ENCODE results near the gene SPSB1. TPM values are rescaled to one million over a fixed set of nuclear protein-coding genes. Genes with fewer than 3 reads are reported as not detected.
A peak's percentile ranks its signal among the peaks of the same experiment; 100 is the strongest.

SPSB1 gene
- total RNA-seq, 4 donors from 2014 or later: 28.3 to 49.2 (median 42.1) TPM

DNA sequence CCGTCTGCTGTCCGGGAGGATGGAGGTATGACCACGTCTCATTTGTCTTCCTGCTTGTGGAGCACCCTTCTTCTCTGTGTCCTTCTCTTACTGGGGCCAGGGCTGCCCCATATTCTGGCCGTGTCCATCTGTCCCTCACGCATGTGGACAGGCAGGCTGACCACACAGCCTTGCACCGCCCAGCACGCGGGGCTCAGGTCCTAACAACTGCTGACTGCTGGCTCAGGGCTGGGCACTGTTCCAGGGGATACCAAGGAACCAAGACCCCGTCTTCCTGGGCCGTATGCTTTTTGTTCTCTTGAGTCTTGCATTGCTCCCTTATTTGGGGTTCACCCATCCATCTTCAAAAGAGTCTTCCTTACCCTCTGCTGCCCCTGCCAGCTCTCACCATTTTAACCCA lies 17.5 kb upstream of the SPSB1 start:
- DNase-seq (ENCODE audit: low spot score in 2 of 2): no peak
- H3K27me3 ChIP-seq: no peaks in the 10 kb centered on the region
- 82% methylated on average over 10 of the region's 10 CpGs for WGBS
- TF ChIP-seq POLR2A (IDR thresholded peaks at IDR 0.05) (no peak), EP300 (IDR thresholded peaks at IDR 0.05) (no peak), POLR2AphosphoS5 (IDR thresholded peaks at IDR 0.05) (no peak)
- TF ChIP-seq, protein P1, sequence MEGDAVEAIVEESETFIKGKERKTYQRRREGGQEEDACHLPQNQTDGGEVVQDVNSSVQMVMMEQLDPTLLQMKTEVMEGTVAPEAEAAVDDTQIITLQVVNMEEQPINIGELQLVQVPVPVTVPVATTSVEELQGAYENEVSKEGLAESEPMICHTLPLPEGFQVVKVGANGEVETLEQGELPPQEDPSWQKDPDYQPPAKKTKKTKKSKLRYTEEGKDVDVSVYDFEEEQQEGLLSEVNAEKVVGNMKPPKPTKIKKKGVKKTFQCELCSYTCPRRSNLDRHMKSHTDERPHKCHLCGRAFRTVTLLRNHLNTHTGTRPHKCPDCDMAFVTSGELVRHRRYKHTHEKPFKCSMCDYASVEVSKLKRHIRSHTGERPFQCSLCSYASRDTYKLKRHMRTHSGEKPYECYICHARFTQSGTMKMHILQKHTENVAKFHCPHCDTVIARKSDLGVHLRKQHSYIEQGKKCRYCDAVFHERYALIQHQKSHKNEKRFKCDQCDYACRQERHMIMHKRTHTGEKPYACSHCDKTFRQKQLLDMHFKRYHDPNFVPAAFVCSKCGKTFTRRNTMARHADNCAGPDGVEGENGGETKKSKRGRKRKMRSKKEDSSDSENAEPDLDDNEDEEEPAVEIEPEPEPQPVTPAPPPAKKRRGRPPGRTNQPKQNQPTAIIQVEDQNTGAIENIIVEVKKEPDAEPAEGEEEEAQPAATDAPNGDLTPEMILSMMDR (IDR thresholded peaks at IDR 0.05): no peak
- H3K9me3 ChIP-seq: no peaks in the 10 kb centered on the region
- H3K4me1 ChIP-seq: peaks cover 36% of the 10 kb centered on the region
- H3K27ac ChIP-seq: no peak overlapping the region
- H3K4me3 ChIP-seq: no peak overlapping the region
- no peaks in the 10 kb centered on the region for H3K36me3 ChIP-seq

DNA sequence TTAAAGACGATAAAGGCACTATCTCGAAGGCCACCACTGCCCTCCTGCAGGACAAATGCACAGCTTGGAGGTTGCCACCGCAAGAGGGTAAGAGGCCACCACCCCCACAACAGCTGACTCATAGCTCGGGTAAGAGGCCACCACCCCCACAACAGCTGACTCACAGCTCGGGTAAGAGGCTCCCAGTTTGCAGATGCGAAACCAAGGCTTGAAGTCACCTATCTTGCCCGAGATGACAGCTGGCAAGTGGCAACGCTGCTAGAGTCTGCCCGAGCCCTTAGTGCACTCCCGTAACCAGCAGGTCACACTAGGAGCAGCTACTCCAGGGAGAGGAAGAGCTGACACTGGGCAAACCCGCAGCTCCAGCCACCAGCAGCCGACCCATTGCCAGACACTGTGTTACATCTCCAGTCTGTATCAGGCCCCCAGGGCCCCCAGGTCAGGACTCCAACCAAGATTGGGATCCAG lies 17.1 kb upstream of the SPSB1 start:
- H3K27ac ChIP-seq: no peak overlapping the region
- H3K4me3 ChIP-seq: no peak overlapping the region
- no peak for DNase-seq (ENCODE audit: low spot score in 2 of 2)
- WGBS: 48% methylated on average over 4 of the region's 12 CpGs
- no peaks in the 10 kb centered on the region for H3K9me3 ChIP-seq
- no peaks in the 10 kb centered on the region for H3K27me3 ChIP-seq
- TF ChIP-seq, protein P1 (IDR thresholded peaks at IDR 0.05): no peak
- TF ChIP-seq POLR2A (IDR thresholded peaks at IDR 0.05) (no peak), EP300 (IDR thresholded peaks at IDR 0.05) (no peak), POLR2AphosphoS5 (IDR thresholded peaks at IDR 0.05) (no peak)
- H3K4me1 ChIP-seq: peaks cover 36% of the 10 kb centered on the region
- no peaks in the 10 kb centered on the region for H3K36me3 ChIP-seq

DNA sequence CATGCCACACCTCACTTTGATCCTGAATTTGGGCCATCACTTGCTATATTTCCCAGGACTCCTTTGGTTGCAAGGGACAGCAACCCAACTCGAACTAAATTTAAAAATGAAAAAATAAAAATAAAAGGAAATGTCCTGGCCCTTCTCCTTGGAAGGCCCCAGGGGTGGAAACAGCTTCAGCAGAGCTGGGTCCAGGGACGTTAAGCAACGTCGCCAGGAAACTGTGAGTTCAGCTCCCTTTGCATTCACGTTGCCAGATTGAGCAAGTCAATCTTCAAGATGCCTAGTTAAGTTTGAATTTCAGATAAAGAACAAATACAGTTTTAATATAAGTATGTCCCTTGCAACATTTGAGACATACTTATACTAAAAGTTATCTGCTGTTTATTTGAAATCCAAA lies 14.6 kb upstream of the SPSB1 start:
- Histone ChIP-seq H3K4me1 (peaks cover 51% of the 10 kb centered on the region), H3K36me3 (no peaks in the 10 kb centered on the region), H3K4me3 (no peak overlapping the region), H3K27ac (peak overlapping the region; percentile 58), H3K9me3 (no peaks in the 10 kb centered on the region), H3K27me3 (no peaks in the 10 kb centered on the region)
- peak in 1 of 2 donors; percentile 62 for DNase-seq (ENCODE audit: low spot score in 2 of 2)
- no peak for TF ChIP-seq POLR2A (IDR thresholded peaks at IDR 0.05)
- TF ChIP-seq, protein P1 (IDR thresholded peaks at IDR 0.05): no peak
- no peak for TF ChIP-seq EP300 (IDR thresholded peaks at IDR 0.05)
- TF ChIP-seq POLR2AphosphoS5 (IDR thresholded peaks at IDR 0.05): no peak
- WGBS: 64% methylated on average over 5 of the region's 5 CpGs

DNA sequence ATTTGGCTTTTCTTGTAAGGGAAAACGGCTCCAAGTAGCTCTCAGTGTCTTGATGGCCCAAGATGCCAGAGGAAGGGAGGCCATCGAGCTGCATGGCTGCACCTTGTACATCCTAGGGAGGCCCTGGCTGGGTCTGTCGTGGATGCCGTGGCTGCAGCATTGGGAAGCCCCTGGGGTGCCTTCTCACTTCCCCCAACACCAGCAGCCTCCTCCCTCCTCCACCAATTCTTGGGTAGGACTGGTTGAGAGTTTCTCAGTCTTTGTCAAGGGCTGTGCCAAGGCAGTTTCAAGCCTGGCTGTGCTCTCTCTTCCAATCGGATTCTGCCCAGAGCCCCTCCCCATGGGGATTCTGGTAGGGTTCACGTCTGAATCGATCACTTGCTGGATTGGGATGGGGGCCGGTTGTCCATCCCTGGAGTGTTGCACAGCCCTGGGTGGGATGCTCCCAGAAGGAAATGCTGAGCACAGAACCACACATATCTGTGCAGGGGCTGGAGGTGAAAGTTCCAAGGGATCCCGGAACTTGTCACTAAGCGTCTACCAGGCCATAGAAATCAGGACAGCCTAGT lies 14.0 kb upstream of the SPSB1 start:
- DNase-seq (ENCODE audit: low spot score in 2 of 2): peak in 1 of 2 donors; percentile 55
- TF ChIP-seq POLR2AphosphoS5 (IDR thresholded peaks at IDR 0.05) (no peak), POLR2A (IDR thresholded peaks at IDR 0.05) (no peak), EP300 (IDR thresholded peaks at IDR 0.05) (no peak)
- TF ChIP-seq, protein P1 (IDR thresholded peaks at IDR 0.05): no peak
- H3K36me3 ChIP-seq: no peaks in the 10 kb centered on the region
- H3K4me1 ChIP-seq: peaks cover 51% of the 10 kb centered on the region
- H3K4me3 ChIP-seq: no peak overlapping the region
- H3K27ac ChIP-seq: peak overlapping the region; percentile 58
- 70% methylated on average over 8 of the region's 10 CpGs for WGBS
- H3K27me3 ChIP-seq: no peaks in the 10 kb centered on the region
- no peaks in the 10 kb centered on the region for H3K9me3 ChIP-seq

DNA sequence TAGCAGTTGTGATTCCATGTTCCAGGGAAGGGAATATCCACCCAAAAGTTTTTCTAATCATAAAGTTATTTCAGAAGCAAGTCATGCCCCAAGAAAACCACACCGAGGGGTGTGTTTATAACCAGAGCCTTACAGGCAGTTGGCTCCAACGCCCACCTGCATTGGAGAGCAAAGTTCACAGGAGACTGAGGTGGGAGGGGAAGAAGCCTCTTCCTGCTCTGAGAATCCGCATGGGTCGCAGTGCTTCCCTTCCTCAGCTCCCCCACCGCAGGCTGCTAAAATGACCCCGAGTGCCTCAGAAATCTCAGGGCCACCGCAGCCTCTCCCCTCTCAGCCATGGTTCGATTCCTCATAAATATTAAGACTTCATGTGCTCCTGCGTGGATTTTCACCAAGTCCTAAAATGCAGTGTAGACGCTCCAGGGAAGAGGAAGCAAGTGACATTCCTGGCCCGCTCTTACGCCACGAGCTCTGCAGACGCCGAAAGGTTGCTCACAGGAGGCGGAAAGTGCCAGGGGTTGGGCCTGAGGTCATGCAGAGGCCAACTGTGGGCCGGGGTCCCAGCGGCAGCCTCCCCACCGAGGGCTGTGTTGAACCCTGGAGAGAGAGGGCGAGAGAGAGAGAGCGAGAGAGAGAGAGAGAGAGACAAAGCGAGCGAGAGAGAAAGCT lies 13.4 kb upstream of the SPSB1 start:
- H3K27ac ChIP-seq: no peak overlapping the region
- H3K36me3 ChIP-seq: no peaks in the 10 kb centered on the region
- 76% methylated on average over 23 of the region's 23 CpGs for WGBS
- H3K27me3 ChIP-seq: no peaks in the 10 kb centered on the region
- peak in 1 of 2 donors; percentile 60 for DNase-seq (ENCODE audit: low spot score in 2 of 2)
- no peaks in the 10 kb centered on the region for H3K9me3 ChIP-seq
- no peak overlapping the region for H3K4me3 ChIP-seq
- TF ChIP-seq, protein P1 (IDR thresholded peaks at IDR 0.05): no peak
- TF ChIP-seq EP300 (IDR thresholded peaks at IDR 0.05): no peak
- TF ChIP-seq POLR2A (IDR thresholded peaks at IDR 0.05): no peak
- no peak for TF ChIP-seq POLR2AphosphoS5 (IDR thresholded peaks at IDR 0.05)
- peaks cover 51% of the 10 kb centered on the region for H3K4me1 ChIP-seq
